Lower lobe of right lung (tissue), 2 donors: ENCODE data around the gene CACUL1. TPM values are rescaled to one million over a fixed set of nuclear protein-coding genes. Genes with fewer than 3 reads are reported as not detected.
"Not testable (repeated sequence)": the region's sequence is repeated elsewhere in the genome, so short reads cannot be mapped to it uniquely, and the experiment has no call there.

ENCODE experiments used
- ATAC-seq, 2 donors: fragments of 200-7000 bp; cut with Tn5 transposase; one replicate each; pipeline ENCODE4 v1.9.1; 2020 to 2022; ENCODE audit warnings: mild to moderate bottlenecking in 2 of 2, moderate library complexity in 2 of 2
- DNase-seq: peaks from one replicate; pipeline ENCODE4 v3.0.0-alpha.2; 2020
- H3K27ac ChIP-seq: fragments of 200-600 bp; one replicate; pipeline ENCODE4 v1.8.0; 2022
- H3K27me3 ChIP-seq: fragments of 200-600 bp; one replicate; pipeline ENCODE4 v1.8.0; 2022; ENCODE audit warnings: low read depth
- H3K36me3 ChIP-seq: fragments of 200-600 bp; one replicate; pipeline ENCODE4 v1.8.0; 2022; ENCODE audit warnings: mild to moderate bottlenecking
- H3K4me1 ChIP-seq: fragments of 200-600 bp; one replicate; pipeline ENCODE4 v1.8.0; 2022
- H3K4me3 ChIP-seq: fragments of 200-600 bp; one replicate; pipeline ENCODE4 v1.8.0; 2022; ENCODE audit warnings: mild to moderate bottlenecking
- H3K9me3 ChIP-seq: fragments of 200-600 bp; one replicate; pipeline ENCODE4 v1.8.0; 2022
- CTCF ChIP-seq: fragments of 200-600 bp; IDR thresholded peaks from one replicate; pipeline ENCODE4 v1.8.0; 2022; ENCODE audit warnings: antibody characterized with exemption, mild to moderate bottlenecking
- intact Hi-C: fragments of 100-400 bp; cut with DNase I; formaldehyde crosslinking; loops from one replicate; pipeline ENCODE4 v1.11.0; 2022
- total RNA-seq: library from RNA; stranded (reverse); fragmentation: NEBNext Ultra II Directional; extraction: Animal tissue kit (Norgen Biotek cat#: 25700); gene quantifications from one replicate; pipeline ENCODE4 v1.2.1, GENCODE V29; 2021
- donor health status: DM: no; HTN: yes; CAD: no; lungs with severe emphysema.

The CACUL1 gene
- total RNA-seq, 1 donor from 2014 or later: 45.9 TPM

GRCh38 chr10:118783776-118784545 lies 29.2 kb upstream of the CACUL1 start:
- Histone ChIP-seq H3K36me3 (no peaks in the 10 kb centered on the region), H3K4me3 (no peak overlapping the region), H3K4me1 (no peaks in the 10 kb centered on the region), H3K27ac (no peak overlapping the region), H3K27me3 (no peaks in the 10 kb centered on the region), H3K9me3 (no peaks in the 10 kb centered on the region)
- no peak for ATAC-seq
- TF ChIP-seq CTCF: no peak
- no peak for DNase-seq
- intact Hi-C loops: no loop called here

- intact Hi-C loops, H3K9me3 ChIP-seq, ATAC-seq, H3K4me1 ChIP-seq, H3K27ac ChIP-seq, H3K4me3 ChIP-seq, H3K27me3 ChIP-seq, H3K36me3 ChIP-seq, DNase-seq: not testable (repeated sequence)
These were observed 28.2 kb upstream of the CACUL1 start for GRCh38 chr10:118782916-118783465.

- ATAC-seq (no peak), DNase-seq (no peak)
- TF ChIP-seq CTCF: no peak
- no peak overlapping the region for H3K27ac ChIP-seq
- H3K4me3 ChIP-seq: no peak overlapping the region
- H3K9me3 ChIP-seq: no peaks in the 10 kb centered on the region
- intact Hi-C loops: no loop called here
- no peaks in the 10 kb centered on the region for H3K27me3 ChIP-seq
- no peaks in the 10 kb centered on the region for H3K36me3 ChIP-seq
- no peaks in the 10 kb centered on the region for H3K4me1 ChIP-seq
These were observed 26.8 kb upstream of the CACUL1 start for GRCh38 chr10:118781541-118781940.

GRCh38 chr10:118778727-118779126 lies 24.0 kb upstream of the CACUL1 start:
- intact Hi-C loops: no loop called here
- Histone ChIP-seq H3K4me3 (no peak overlapping the region), H3K36me3 (no peaks in the 10 kb centered on the region), H3K27me3 (no peaks in the 10 kb centered on the region), H3K27ac (no peak overlapping the region), H3K9me3 (no peaks in the 10 kb centered on the region), H3K4me1 (no peaks in the 10 kb centered on the region)
- DNase-seq: no peak
- TF ChIP-seq CTCF: no peak
- ATAC-seq: no peak

GRCh38 chr10:118776960-118777359 lies 22.2 kb upstream of the CACUL1 start:
- intact Hi-C loops: no loop called here
- H3K27me3 ChIP-seq: no peaks in the 10 kb centered on the region

More at GRCh38 chr10:118776960-118777359, 22.2 kb upstream of the CACUL1 start:
- ATAC-seq (no peak), DNase-seq (no peak)
- H3K4me3 ChIP-seq: no peak overlapping the region
- H3K9me3 ChIP-seq: no peaks in the 10 kb centered on the region
- no peak for TF ChIP-seq CTCF
- H3K36me3 ChIP-seq: no peaks in the 10 kb centered on the region
- H3K4me1 ChIP-seq: no peaks in the 10 kb centered on the region
- no peak overlapping the region for H3K27ac ChIP-seq
